ENCODE measurements around the gene ADARB2.

- TF ChIP-seq, protein P1, sequence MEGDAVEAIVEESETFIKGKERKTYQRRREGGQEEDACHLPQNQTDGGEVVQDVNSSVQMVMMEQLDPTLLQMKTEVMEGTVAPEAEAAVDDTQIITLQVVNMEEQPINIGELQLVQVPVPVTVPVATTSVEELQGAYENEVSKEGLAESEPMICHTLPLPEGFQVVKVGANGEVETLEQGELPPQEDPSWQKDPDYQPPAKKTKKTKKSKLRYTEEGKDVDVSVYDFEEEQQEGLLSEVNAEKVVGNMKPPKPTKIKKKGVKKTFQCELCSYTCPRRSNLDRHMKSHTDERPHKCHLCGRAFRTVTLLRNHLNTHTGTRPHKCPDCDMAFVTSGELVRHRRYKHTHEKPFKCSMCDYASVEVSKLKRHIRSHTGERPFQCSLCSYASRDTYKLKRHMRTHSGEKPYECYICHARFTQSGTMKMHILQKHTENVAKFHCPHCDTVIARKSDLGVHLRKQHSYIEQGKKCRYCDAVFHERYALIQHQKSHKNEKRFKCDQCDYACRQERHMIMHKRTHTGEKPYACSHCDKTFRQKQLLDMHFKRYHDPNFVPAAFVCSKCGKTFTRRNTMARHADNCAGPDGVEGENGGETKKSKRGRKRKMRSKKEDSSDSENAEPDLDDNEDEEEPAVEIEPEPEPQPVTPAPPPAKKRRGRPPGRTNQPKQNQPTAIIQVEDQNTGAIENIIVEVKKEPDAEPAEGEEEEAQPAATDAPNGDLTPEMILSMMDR (IDR thresholded peaks at IDR 0.05; ENCODE audit: low read depth, low read length, missing input control), result no peak
- TF ChIP-seq TAF1 (conservative IDR thresholded peaks at IDR 0.05) (no peak), YY1 (IDR thresholded peaks at IDR 0.05) (no peak), MAX (IDR thresholded peaks at IDR 0.05) (no peak), HNF4G (IDR thresholded peaks at IDR 0.05) (no peak), GABPA (IDR thresholded peaks at IDR 0.05 in 1 of 2, conservative IDR thresholded peaks at IDR 0.05 in 1 of 2) (no peak)
- TF ChIP-seq, protein P2, sequence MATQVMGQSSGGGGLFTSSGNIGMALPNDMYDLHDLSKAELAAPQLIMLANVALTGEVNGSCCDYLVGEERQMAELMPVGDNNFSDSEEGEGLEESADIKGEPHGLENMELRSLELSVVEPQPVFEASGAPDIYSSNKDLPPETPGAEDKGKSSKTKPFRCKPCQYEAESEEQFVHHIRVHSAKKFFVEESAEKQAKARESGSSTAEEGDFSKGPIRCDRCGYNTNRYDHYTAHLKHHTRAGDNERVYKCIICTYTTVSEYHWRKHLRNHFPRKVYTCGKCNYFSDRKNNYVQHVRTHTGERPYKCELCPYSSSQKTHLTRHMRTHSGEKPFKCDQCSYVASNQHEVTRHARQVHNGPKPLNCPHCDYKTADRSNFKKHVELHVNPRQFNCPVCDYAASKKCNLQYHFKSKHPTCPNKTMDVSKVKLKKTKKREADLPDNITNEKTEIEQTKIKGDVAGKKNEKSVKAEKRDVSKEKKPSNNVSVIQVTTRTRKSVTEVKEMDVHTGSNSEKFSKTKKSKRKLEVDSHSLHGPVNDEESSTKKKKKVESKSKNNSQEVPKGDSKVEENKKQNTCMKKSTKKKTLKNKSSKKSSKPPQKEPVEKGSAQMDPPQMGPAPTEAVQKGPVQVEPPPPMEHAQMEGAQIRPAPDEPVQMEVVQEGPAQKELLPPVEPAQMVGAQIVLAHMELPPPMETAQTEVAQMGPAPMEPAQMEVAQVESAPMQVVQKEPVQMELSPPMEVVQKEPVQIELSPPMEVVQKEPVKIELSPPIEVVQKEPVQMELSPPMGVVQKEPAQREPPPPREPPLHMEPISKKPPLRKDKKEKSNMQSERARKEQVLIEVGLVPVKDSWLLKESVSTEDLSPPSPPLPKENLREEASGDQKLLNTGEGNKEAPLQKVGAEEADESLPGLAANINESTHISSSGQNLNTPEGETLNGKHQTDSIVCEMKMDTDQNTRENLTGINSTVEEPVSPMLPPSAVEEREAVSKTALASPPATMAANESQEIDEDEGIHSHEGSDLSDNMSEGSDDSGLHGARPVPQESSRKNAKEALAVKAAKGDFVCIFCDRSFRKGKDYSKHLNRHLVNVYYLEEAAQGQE (IDR thresholded peaks at IDR 0.05), result no peak
- TF ChIP-seq, protein P3, sequence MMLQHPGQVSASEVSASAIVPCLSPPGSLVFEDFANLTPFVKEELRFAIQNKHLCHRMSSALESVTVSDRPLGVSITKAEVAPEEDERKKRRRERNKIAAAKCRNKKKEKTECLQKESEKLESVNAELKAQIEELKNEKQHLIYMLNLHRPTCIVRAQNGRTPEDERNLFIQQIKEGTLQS (IDR thresholded peaks at IDR 0.05), result no peak
Observed at GRCh38 chr10:1160561-1161314, 576.6 kb downstream of the ADARB2 start.
